Measurements from ENCODE around the gene ZNF316. TPM values are rescaled to one million over a fixed set of nuclear protein-coding genes. Genes with fewer than 3 reads are reported as not detected.

The ZNF316 gene
- total RNA-seq, 4 donors from 2014 or later: 40.6 to 63.7 (median 49.5) TPM

DNA sequence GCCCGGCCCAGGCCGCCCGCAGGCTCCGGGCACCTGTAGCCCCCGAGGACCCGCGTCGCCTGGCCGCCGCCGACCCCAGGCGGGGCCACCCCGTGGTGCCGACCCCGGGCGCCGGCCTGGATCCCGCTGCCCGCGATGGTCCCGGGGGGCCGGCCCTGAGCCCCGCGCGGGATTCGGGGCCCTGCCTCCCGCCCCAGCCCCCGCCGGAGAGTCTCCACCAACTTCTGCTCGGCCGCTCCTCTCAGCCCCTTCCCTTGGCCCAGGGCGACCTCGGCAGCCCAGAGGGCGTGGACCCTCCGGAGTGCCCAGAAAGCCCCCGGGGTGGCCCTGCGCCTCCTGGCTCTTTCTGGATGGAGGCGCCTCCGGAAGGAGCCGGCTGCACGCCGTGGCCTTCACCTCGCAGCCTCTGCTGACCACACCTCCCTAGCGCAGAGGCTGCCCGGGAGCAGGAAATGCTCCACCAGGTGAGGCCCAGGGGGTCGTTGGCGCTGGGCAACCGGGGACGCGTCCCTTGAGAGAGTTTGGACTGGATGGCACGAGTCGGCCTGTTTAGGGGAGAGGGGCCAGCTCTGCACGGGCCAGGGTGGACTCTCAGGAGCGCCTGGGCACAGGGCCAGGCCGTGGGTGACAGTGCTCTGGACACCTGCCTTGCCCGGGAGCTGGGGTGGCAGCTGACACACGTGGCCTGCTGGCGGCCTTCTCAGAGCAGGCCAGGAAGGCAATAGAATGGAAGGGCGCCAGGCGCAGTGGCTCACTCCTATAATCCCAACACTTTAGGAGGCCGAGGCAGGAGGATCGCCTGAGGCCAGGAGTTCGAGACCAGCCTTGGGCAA lies 21.2 kb upstream of the ZNF316 start:
- no peak overlapping the region for H3K27ac ChIP-seq
- no peaks in the 10 kb centered on the region for H3K9me3 ChIP-seq
- H3K4me3 ChIP-seq (replicated peaks in 1 of 3): peak overlapping the region; percentile 10 to 83 (median 22)
- H3K27me3 ChIP-seq: no peaks in the 10 kb centered on the region
- TF ChIP-seq, protein P1, sequence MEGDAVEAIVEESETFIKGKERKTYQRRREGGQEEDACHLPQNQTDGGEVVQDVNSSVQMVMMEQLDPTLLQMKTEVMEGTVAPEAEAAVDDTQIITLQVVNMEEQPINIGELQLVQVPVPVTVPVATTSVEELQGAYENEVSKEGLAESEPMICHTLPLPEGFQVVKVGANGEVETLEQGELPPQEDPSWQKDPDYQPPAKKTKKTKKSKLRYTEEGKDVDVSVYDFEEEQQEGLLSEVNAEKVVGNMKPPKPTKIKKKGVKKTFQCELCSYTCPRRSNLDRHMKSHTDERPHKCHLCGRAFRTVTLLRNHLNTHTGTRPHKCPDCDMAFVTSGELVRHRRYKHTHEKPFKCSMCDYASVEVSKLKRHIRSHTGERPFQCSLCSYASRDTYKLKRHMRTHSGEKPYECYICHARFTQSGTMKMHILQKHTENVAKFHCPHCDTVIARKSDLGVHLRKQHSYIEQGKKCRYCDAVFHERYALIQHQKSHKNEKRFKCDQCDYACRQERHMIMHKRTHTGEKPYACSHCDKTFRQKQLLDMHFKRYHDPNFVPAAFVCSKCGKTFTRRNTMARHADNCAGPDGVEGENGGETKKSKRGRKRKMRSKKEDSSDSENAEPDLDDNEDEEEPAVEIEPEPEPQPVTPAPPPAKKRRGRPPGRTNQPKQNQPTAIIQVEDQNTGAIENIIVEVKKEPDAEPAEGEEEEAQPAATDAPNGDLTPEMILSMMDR (IDR thresholded peaks at IDR 0.05): no peak
- no peak for TF ChIP-seq POLR2A (IDR thresholded peaks at IDR 0.05)
- H3K4me1 ChIP-seq: peaks cover 6 to 15% of the 10 kb centered on the region in 2 donors
- no peaks in the 10 kb centered on the region for H3K36me3 ChIP-seq
- WGBS, 2 donors: 47 to 61% methylated on average over 8 to 10 of the region's 63 CpGs
- intact Hi-C loops (cut with DNase I): no loop called here
- DNase-seq: peak; percentile 60 to 71

DNA sequence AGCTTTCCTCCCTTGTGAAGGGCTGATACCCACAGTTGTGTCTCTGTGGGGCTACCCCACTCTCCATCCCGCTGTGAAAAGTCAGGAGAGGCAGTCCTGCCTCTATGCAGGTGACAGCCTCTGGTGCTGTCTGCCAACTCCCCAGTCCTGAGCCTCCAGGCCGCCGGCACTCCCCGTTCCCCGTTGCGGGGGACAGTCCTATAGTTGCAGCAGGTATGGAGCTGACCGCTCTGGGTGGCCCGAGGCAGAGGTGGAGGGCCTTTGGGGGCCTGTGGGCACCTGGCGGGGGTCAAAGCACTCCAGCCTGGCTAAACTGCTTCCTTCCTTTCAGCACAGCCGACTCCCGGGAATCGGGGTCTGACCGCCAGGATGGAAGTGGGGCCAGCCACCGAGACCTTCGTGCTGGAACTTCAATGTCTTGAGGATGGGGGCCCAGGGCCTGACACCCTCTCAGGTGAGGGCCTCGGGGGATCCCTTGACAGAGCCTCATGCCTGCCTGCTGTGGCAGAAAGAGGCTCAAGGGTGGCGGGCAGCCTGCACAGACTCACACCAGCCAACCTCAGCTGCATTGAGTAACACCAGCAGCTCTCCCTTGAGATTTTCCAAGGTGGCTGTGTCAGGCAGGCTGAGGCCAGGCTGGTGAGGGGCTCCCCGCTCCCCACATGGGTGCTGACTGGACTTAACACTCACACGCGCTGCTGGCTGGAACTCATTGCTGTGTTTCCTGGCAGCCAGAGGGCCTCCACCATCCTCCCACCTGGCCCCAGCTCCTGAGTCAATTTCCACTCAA lies 20.1 kb upstream of the ZNF316 start:
- Histone ChIP-seq H3K4me3 (replicated peaks in 1 of 3) (no peak overlapping the region), H3K27ac (no peak overlapping the region), H3K9me3 (no peaks in the 10 kb centered on the region), H3K36me3 (peaks cover 6 to 8% of the 10 kb centered on the region in 2 donors), H3K27me3 (no peaks in the 10 kb centered on the region), H3K4me1 (peaks cover 6 to 15% of the 10 kb centered on the region in 2 donors)
- TF ChIP-seq, protein P1 (IDR thresholded peaks at IDR 0.05): no peak
- TF ChIP-seq POLR2A (IDR thresholded peaks at IDR 0.05): no peak
- WGBS, 2 donors: 90 to 93% methylated on average over 13 to 14 of the region's 20 CpGs
- intact Hi-C loops (cut with DNase I): no loop called here
- no peak for DNase-seq

DNA sequence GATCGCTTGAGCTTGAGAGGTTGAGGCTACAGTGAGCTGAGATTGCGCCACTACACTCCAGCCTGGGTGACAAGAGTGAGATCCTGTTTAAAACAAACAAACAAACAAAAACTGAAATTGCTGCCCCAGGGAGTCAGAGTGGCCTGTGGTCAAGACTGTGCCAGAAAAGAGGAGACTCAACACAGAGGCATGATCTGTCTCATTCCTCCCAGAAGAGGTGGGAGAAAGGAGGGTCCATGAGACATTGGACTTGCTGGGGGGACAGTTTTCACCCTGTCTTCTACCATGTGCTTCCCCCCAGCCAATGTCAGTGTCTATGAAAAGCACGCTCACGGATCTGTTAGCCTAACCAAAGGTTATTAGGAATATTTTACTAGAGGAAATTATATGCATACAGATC lies 18.5 kb upstream of the ZNF316 start:
- TF ChIP-seq, protein P1 (IDR thresholded peaks at IDR 0.05): no peak
- no peak for TF ChIP-seq POLR2A (IDR thresholded peaks at IDR 0.05)
- WGBS, 2 donors: 76 to 81% methylated on average over 4 of the region's 4 CpGs
- Histone ChIP-seq H3K4me1 (peaks cover 6 to 15% of the 10 kb centered on the region in 2 donors), H3K36me3 (peaks cover 11 to 13% of the 10 kb centered on the region in 2 donors), H3K9me3 (no peaks in the 10 kb centered on the region), H3K27me3 (no peaks in the 10 kb centered on the region), H3K27ac (no peak overlapping the region), H3K4me3 (replicated peaks in 1 of 3) (no peak overlapping the region)
- intact Hi-C loops (cut with DNase I): no loop called here
- no peak for DNase-seq

DNA sequence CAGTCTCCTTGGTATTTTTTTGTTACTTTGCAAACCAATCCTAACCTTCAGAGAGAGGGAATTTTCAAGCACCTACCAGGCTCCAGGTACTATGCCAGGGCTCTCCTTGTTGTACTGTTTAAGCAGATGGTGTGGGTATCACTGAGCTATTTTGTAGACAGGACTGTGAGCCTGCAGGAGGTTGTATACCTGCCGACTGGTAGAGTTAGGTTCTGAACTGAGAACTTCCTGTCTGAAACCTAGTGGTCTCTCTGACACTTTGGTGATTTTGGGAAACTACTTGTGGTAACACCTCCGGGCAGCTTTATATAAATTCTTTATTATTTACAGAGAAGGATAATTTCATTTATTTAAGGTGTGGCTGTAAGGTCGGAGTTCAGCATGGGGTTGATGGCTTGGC lies 17.2 kb upstream of the ZNF316 start:
- intact Hi-C loops (cut with DNase I): no loop called here
- TF ChIP-seq POLR2A (IDR thresholded peaks at IDR 0.05): no peak
- TF ChIP-seq, protein P1 (IDR thresholded peaks at IDR 0.05): no peak
- no peak overlapping the region for H3K4me3 ChIP-seq (replicated peaks in 1 of 3)
- H3K27ac ChIP-seq: no peak overlapping the region
- H3K4me1 ChIP-seq: peaks cover 6 to 12% of the 10 kb centered on the region in 2 donors
- H3K9me3 ChIP-seq: no peaks in the 10 kb centered on the region
- peaks cover 14 to 16% of the 10 kb centered on the region in 2 donors for H3K36me3 ChIP-seq
- WGBS, 2 donors: 84 to 93% methylated on average over 3 of the region's 3 CpGs
- H3K27me3 ChIP-seq: no peaks in the 10 kb centered on the region
- DNase-seq: no peak

Measured in thyroid gland (tissue), 4 donors.